Endothelial cell of umbilical vein (primary cell): ENCODE measurements around the gene FARP1.

Experiments
- EZH2 ChIP-seq: IDR thresholded peaks from 2 replicates; pipeline ENCODE4 v1.6.1; 2012; ENCODE audit warnings: borderline replicate concordance, low read depth, mild to moderate bottlenecking, moderate library complexity, low read length, inconsistent platforms; ENCODE audit not compliant: severe bottlenecking
- FOS ChIP-seq: IDR thresholded peaks from 2 replicates; pipeline ENCODE4 v1.6.1; 2011; ENCODE audit warnings: mild to moderate bottlenecking, low read length, moderate library complexity, borderline replicate concordance; ENCODE audit not compliant: insufficient read depth
- GATA2 ChIP-seq: IDR thresholded peaks from 2 replicates; pipeline ENCODE4 v1.7.0; 2011; ENCODE audit warnings: low read depth, mild to moderate bottlenecking, moderate library complexity, mixed read lengths, low read length; ENCODE audit not compliant: insufficient read length, insufficient read depth
- JUN ChIP-seq: IDR thresholded peaks from 2 replicates; pipeline ENCODE4 v1.6.1; 2011; ENCODE audit warnings: borderline replicate concordance, low read depth; ENCODE audit not compliant: insufficient read length, insufficient read depth
- MAX ChIP-seq: IDR thresholded peaks from 2 replicates; pipeline ENCODE4 v1.6.1; 2011; ENCODE audit not compliant: insufficient read depth, insufficient read length
- MYC ChIP-seq: IDR thresholded peaks from one replicate; pipeline ENCODE4 v1.6.1; 2011; ENCODE audit warnings: mild to moderate bottlenecking, low read depth, low read length
- POLR2A ChIP-seq: IDR thresholded peaks from 2 replicates; pipeline ENCODE4 v1.6.1; 2012; ENCODE audit warnings: low read depth, mild to moderate bottlenecking, control low read depth, low read length
- POLR2AphosphoS5 ChIP-seq: IDR thresholded peaks from 2 replicates; pipeline ENCODE4 v1.6.1; 2012; ENCODE audit warnings: low read depth, mild to moderate bottlenecking, control low read depth, low read length, moderate library complexity; ENCODE audit not compliant: insufficient read depth
- TF ChIP-seq, protein P1 (sequence below), 2 donors: IDR thresholded peaks; 1 replicate in 1 of 2; 2 replicates in 1 of 2; pipeline ENCODE4 v1.5.1; 2011; ENCODE audit warnings: low read length in 2 of 2, mild to moderate bottlenecking in 2 of 2, moderate library complexity in 2 of 2, control low read depth in 1 of 2, inconsistent platforms in 1 of 2, low read depth in 1 of 2; ENCODE audit not compliant: insufficient read depth in 1 of 2; ENCODE audit errors: extremely low read depth in 1 of 2

GRCh38 chr13:98286799-98287198 is 143.9 kb downstream of the FARP1 start:
- TF ChIP-seq EZH2 (no peak), POLR2AphosphoS5 (no peak), POLR2A (no peak), MYC (no peak), MAX (no peak), GATA2 (no peak), JUN (no peak), FOS (no peak)
- TF ChIP-seq, protein P1, sequence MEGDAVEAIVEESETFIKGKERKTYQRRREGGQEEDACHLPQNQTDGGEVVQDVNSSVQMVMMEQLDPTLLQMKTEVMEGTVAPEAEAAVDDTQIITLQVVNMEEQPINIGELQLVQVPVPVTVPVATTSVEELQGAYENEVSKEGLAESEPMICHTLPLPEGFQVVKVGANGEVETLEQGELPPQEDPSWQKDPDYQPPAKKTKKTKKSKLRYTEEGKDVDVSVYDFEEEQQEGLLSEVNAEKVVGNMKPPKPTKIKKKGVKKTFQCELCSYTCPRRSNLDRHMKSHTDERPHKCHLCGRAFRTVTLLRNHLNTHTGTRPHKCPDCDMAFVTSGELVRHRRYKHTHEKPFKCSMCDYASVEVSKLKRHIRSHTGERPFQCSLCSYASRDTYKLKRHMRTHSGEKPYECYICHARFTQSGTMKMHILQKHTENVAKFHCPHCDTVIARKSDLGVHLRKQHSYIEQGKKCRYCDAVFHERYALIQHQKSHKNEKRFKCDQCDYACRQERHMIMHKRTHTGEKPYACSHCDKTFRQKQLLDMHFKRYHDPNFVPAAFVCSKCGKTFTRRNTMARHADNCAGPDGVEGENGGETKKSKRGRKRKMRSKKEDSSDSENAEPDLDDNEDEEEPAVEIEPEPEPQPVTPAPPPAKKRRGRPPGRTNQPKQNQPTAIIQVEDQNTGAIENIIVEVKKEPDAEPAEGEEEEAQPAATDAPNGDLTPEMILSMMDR (IDR thresholded peaks at IDR 0.05; ENCODE audit: extremely low read depth in 1 of 2, insufficient read depth in 1 of 2, low read depth in 1 of 2, low read length in 2 of 2): no peak
